ENCODE data around the gene MEGF11.

Gene MEGF11

GRCh38 chr15:66133247-66133885 is 120.2 kb downstream of the MEGF11 start:
- no peak for DNase-seq
- in situ Hi-C loops (cut with MboI; ENCODE audit: low pct_unique_long_range_greater_than_20kb, low sequenced_read_pairs), result no loop called here

DNA sequence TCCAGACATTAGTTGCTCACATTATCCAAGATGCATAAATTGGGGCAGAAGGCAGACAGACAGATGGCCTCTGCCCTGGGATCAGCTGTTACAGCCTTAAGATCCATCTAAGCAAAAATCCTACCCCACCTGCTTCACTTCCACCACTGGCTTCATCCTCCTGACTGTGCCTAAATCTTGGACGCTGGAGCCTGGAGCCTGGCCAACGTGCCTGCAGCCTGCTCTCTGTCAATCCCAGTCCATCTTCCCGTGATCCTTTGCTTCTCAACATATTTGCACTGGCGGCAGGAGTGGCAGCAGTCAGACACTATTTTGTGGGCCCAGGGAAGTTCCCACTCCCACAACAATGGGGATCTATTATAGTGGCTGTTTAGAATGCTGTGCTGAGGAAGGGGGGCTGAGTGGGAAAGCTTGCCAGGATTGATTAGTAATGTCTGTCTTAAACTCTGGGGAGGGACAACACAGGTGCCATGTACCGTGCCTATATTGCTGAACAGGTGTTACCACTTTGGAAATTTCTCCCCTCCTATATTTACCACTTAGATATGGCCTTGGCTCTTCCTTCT is 121.2 kb downstream of the MEGF11 start:
- DNase-seq, result no peak
- in situ Hi-C loops (cut with MboI; ENCODE audit: low pct_unique_long_range_greater_than_20kb, low sequenced_read_pairs), result no loop called here

GRCh38 chr15:66131831-66132230 is 121.7 kb downstream of the MEGF11 start:
- in situ Hi-C loops (cut with MboI; ENCODE audit: low pct_unique_long_range_greater_than_20kb, low sequenced_read_pairs), result no loop called here
- DNase-seq, result no peak

DNA sequence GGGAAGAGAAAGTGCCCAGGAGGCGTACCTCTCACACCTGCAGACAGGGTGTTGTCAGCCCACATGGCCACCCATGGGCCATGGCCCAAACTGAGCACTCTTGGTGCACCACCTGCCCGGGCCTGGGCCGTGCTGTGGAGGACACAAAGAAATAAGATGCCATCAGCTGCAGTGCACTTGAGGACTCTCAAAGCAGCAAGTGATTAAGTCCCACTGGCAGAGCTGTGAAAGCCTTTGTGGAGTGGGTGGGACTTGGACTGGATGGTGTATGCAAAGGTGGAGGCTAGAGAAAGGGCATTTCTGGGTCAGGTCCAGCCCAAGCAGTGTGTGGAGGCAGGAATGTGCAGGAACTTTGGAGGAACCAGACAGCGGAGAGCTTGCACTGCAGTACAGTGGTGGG is 122.3 kb downstream of the MEGF11 start:
- in situ Hi-C loops (cut with MboI; ENCODE audit: low pct_unique_long_range_greater_than_20kb, low sequenced_read_pairs), result no loop called here
- DNase-seq, result no peak

- in situ Hi-C loops (cut with MboI; ENCODE audit: low pct_unique_long_range_greater_than_20kb, low sequenced_read_pairs), result no loop called here
- no peak for DNase-seq
Measured at GRCh38 chr15:66130496-66131034, 123.0 kb downstream of the MEGF11 start.

- DNase-seq, result no peak
- in situ Hi-C loops (cut with MboI; ENCODE audit: low pct_unique_long_range_greater_than_20kb, low sequenced_read_pairs), result no loop called here
Measured at GRCh38 chr15:66129586-66129985, 124.0 kb downstream of the MEGF11 start.

- DNase-seq, result no peak
- in situ Hi-C loops (cut with MboI; ENCODE audit: low pct_unique_long_range_greater_than_20kb, low sequenced_read_pairs), result no loop called here
Measured at GRCh38 chr15:66128116-66128680, 125.4 kb downstream of the MEGF11 start.

DNA sequence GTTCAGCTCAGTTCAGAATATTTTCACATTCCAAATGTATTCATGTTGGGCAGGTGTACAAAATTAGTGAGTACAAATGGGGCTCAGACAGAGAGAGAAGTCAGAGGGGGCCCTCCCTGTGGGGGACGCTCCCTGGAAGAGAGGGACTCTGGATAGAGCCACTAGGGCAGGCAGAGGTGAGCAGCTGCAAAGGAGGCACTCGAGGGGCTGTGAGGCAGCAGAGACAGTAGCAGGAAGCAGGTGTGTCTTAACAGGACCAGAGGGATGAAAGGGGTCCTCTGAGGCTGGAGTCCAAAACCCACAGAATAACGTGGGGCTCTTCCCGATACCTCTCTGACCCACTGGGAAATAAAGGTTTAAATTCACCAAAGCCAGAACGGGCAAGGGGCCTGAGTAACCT is 127.1 kb downstream of the MEGF11 start:
- in situ Hi-C loops (cut with MboI; ENCODE audit: low pct_unique_long_range_greater_than_20kb, low sequenced_read_pairs), result no loop called here
- no peak for DNase-seq

GRCh38 chr15:66126031-66126441 is 127.5 kb downstream of the MEGF11 start:
- in situ Hi-C loops (cut with MboI; ENCODE audit: low pct_unique_long_range_greater_than_20kb, low sequenced_read_pairs), result no loop called here
- DNase-seq, result no peak

GRCh38 chr15:66124651-66125050 is 128.9 kb downstream of the MEGF11 start:
- DNase-seq, result no peak
- in situ Hi-C loops (cut with MboI; ENCODE audit: low pct_unique_long_range_greater_than_20kb, low sequenced_read_pairs), result no loop called here

- in situ Hi-C loops (cut with MboI; ENCODE audit: low pct_unique_long_range_greater_than_20kb, low sequenced_read_pairs), result no loop called here
- no peak for DNase-seq
Measured at GRCh38 chr15:66123799-66124198, 129.8 kb downstream of the MEGF11 start.

- no peak for DNase-seq
- in situ Hi-C loops (cut with MboI; ENCODE audit: low pct_unique_long_range_greater_than_20kb, low sequenced_read_pairs), result no loop called here
Measured at GRCh38 chr15:66120422-66120821, 133.1 kb downstream of the MEGF11 start.

GRCh38 chr15:66117841-66118240 is 135.7 kb downstream of the MEGF11 start:
- no peak for DNase-seq
- in situ Hi-C loops (cut with MboI; ENCODE audit: low pct_unique_long_range_greater_than_20kb, low sequenced_read_pairs), result no loop called here

GRCh38 chr15:66115568-66116206 is 137.9 kb downstream of the MEGF11 start:
- peak; percentile 18 for DNase-seq
- in situ Hi-C loops (cut with MboI; ENCODE audit: low pct_unique_long_range_greater_than_20kb, low sequenced_read_pairs), result no loop called here

DNA sequence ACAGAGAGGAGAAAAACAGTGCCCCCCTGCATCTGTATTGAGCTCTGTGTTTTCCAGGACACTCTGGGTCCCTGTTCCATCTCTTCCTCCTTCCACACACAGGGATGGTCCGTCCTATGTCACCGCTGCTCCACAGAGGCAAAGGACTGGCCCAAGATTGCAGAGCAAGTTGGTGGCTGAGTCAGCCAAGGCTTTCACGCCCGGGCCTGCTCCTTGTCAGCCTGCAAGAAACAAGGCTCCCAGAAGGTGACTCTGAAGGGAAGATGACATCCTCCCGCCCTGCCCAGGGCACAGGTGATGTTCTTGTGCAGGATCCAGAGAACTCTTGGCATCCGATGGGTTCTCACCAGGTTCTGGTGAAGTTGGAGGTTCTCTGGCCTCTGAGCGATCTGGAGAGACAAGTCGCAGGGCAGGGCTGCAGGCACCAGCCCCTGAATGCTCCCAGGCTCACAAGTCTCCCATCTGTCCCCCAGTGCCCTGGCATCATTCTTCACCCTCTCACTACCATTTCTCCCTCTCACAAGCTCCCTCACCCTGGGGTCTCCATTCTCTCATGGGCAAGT is 138.6 kb downstream of the MEGF11 start:
- in situ Hi-C loops (cut with MboI; ENCODE audit: low pct_unique_long_range_greater_than_20kb, low sequenced_read_pairs), result no loop called here
- no peak for DNase-seq

GRCh38 chr15:66112388-66112787 is 141.2 kb downstream of the MEGF11 start:
- DNase-seq, result no peak

DNA sequence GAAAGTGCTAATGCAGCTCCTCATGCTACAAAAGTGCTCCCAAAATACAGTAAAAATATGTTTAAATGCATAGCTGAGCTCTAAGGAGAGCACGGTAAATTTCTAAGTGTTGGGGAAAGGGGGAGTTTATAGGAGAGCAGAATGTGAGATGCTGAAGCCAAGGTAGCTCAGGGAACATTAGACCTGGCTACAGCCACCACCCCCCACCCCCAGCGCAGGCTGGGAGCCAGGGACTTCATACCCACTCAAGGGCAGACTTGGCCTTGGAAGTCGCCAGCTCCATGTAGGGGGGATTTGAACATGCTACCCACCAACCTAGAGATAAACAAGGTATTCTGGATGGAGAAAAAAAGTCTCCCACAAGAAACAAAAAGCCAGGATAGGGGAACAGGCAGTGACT is 142.2 kb downstream of the MEGF11 start:
- DNase-seq, result no peak

More at GRCh38 chr15:66112388-66112787, 141.2 kb downstream of the MEGF11 start:
- in situ Hi-C loops (cut with MboI; ENCODE audit: low pct_unique_long_range_greater_than_20kb, low sequenced_read_pairs), result no loop called here

GRCh38 chr15:66110864-66111263 is 142.7 kb downstream of the MEGF11 start:
- in situ Hi-C loops (cut with MboI; ENCODE audit: low pct_unique_long_range_greater_than_20kb, low sequenced_read_pairs), result no loop called here
- no peak for DNase-seq

More for the DNA sequence above, 142.2 kb downstream of the MEGF11 start:
- in situ Hi-C loops (cut with MboI; ENCODE audit: low pct_unique_long_range_greater_than_20kb, low sequenced_read_pairs), result no loop called here

DNA sequence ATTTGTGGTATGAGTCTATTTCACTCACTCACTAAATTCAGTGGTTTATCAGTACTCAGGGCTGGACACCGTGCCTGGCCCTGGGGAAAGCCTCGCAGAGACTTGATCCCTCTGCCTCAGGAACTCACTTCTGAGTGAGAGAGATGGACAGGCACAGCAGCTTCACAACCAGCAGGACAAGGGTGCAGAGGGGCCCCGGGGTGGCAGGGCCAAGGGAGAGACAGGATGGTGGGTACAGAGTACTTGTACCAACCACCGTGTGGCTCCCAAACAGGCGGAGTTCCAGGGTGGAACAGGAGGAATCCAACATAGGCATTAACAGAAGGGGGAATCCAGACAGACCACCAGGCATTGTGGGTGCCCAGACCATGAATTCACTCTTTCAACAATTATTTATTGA is 143.7 kb downstream of the MEGF11 start:
- in situ Hi-C loops (cut with MboI; ENCODE audit: low pct_unique_long_range_greater_than_20kb, low sequenced_read_pairs), result no loop called here
- DNase-seq, result no peak

Data from KBM-7 (cell line).